C4-2B (cell line): ENCODE data around the gene UTS2B.

ENCODE experiments used
- H3K27ac ChIP-seq: fragments of 450-650 bp; 2 replicates; pipeline ENCODE4 v1.5.1; 2017
- ZFX ChIP-seq: fragments of 450-650 bp; IDR thresholded peaks from 2 replicates; pipeline ENCODE4 v1.6.1; 2017
- TF ChIP-seq, protein P1 (sequence below): fragments of 450-650 bp; conservative IDR thresholded peaks from 2 replicates; pipeline ENCODE4 v1.5.1; 2017; ENCODE audit warnings: mild to moderate bottlenecking

Gene UTS2B

GRCh38 chr3:191334346-191334893 lies 4.1 kb upstream of the UTS2B start:
- TF ChIP-seq ZFX, result no peak
- TF ChIP-seq, protein P1, sequence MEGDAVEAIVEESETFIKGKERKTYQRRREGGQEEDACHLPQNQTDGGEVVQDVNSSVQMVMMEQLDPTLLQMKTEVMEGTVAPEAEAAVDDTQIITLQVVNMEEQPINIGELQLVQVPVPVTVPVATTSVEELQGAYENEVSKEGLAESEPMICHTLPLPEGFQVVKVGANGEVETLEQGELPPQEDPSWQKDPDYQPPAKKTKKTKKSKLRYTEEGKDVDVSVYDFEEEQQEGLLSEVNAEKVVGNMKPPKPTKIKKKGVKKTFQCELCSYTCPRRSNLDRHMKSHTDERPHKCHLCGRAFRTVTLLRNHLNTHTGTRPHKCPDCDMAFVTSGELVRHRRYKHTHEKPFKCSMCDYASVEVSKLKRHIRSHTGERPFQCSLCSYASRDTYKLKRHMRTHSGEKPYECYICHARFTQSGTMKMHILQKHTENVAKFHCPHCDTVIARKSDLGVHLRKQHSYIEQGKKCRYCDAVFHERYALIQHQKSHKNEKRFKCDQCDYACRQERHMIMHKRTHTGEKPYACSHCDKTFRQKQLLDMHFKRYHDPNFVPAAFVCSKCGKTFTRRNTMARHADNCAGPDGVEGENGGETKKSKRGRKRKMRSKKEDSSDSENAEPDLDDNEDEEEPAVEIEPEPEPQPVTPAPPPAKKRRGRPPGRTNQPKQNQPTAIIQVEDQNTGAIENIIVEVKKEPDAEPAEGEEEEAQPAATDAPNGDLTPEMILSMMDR, result no peak
- H3K27ac ChIP-seq, result no peak overlapping the region

GRCh38 chr3:191333298-191333880 lies 3.1 kb upstream of the UTS2B start:
- no peak overlapping the region for H3K27ac ChIP-seq
- TF ChIP-seq, protein P1, result no peak
- TF ChIP-seq ZFX, result no peak

DNA sequence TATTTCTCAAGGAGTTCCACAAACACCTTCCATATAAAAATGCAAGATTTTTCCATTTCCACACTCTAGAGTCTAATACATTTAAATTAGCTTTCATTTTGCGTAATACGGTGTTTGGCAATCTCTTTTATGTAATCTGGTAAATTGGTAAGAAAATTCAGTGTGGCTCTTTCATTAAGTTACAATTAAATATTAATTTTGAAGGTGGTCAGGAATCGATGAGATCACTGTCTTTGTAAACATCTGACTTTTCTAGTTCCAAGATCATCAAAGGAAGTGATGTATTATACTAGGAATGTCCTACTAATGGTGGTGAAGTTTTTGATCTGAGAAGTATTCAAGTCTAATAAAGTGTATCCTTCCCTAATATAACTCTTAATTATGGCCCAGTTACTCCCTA lies 1.1 kb upstream of the UTS2B start:
- no peak for TF ChIP-seq ZFX
- TF ChIP-seq, protein P1, result no peak

GRCh38 chr3:191330530-191331048 lies 263 bp upstream of the UTS2B start:
- TF ChIP-seq, protein P1, result no peak
- TF ChIP-seq ZFX, result no peak
- H3K27ac ChIP-seq, result peak overlapping the region; percentile 84; the same call in 1 of the 2 replicates

More for the DNA sequence above, 1.1 kb upstream of the UTS2B start:
- H3K27ac ChIP-seq, result no peak overlapping the region

- TF ChIP-seq ZFX, result peak; percentile 86
- TF ChIP-seq, protein P1, result 0 out of 2 replicates have a peak, but pooled peaks have one; percentile 8
- peak within 1 kb of the TSS; percentile 84 for H3K27ac ChIP-seq
These were observed 1.2 kb downstream of the UTS2B start, which contains the start of gene CCDC50 for GRCh38 chr3:191328962-191329653. Gene CCDC50 (plus strand): TSS chr3:191329394. CDS start chr3:191329675, 281 bp downstream.

DNA sequence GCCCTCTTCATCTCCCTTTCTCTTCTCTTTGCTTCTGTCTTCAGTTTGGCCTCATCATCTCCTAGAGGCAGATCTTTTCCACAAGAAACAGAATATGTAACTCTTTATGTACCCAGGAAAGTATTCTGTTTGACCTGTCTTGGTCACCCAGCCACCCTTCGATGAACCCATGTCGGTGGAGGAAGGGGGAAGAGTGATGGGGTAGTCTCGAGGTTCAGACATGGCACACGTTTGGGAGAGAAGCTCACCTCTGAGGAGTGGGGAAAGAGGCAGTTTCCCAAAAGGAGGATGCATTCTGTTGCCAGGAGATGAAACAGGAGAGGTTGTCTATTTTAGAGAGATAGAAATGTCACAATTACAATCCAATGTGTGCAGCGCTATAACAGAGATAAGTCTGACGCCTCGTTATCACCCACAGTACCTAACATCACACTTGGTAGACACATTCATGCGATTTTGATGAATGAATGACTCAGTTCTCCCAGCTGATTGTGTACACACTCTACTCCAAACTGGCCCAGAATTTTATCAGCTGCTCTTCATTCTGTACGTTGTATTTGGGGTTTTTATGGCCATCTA lies 1.9 kb downstream of the UTS2B start:
- no peak for TF ChIP-seq ZFX
- TF ChIP-seq, protein P1, result no peak
- H3K27ac ChIP-seq, result peak overlapping the region; percentile 84

DNA sequence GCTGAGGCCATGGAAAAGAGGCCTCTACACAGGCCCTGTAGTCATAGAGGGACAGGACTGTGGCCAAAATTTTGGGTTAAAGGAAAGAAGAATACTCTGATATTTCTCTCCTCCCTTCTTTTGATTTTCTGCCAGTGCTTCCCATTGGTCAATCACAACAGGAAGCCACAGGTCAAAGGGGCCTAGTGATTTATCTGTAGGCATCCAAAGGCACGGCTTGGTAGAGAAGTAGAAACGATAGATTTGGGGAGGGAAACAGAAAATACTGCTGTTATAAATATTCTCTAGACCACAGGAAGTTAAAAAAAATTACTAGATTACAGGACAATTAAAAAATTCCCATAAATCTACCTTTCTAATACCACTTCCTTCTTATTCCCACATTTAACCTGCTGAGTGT lies 2.8 kb downstream of the UTS2B start:
- no peak overlapping the region for H3K27ac ChIP-seq
- TF ChIP-seq, protein P1, result no peak
- no peak for TF ChIP-seq ZFX
